ENCODE measurements around the gene WRNIP1.

DNA sequence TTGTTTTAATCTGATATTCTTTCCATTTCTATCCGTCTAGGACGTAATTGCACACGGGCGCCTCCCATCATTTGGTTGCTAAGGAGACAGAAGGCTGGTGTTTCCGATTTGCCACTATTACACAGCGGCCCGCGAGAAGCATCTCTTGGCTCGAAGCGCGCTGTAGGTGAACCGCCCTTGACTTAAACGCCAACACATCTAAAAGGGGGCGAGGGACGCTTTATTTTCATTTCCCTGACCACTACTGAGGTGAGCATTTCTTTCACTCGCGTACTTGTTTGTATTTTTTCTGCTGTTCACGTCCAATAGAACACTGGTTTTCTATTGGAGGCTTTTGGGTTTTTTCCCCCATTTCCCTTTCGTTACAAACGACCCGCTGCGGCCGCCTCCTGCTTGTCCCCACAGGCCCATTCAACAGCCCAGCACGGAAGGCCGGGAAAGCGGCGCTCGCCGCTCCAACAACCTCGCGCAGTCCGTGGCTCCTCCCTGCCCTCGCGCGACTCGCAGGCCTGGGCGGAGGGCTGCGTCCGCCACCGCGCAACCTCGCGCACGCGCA lies 505 bp upstream of the WRNIP1 start:
- TF ChIP-seq CTCF (conservative IDR thresholded peaks at IDR 0.05 in 1 of 2, IDR thresholded peaks at IDR 0.05 in 1 of 2; ENCODE audit: low read depth in 1 of 2, low read length in 2 of 2), result no peak
- TF ChIP-seq EZH2 (IDR thresholded peaks at IDR 0.05; ENCODE audit: low read length, missing control alignments), result no peak

All from fibroblast of lung (primary cell).